GM15510 (cell line): ENCODE results near the gene SERINC3.
A peak's percentile ranks its signal among the peaks of the same experiment; 100 is the strongest.

Experiments used
- POLR2A ChIP-seq: IDR thresholded peaks from 3 replicates; pipeline ENCODE4 v1.6.1; 2011; ENCODE audit warnings: borderline replicate concordance; ENCODE audit not compliant: insufficient read length; ENCODE audit errors: extremely low read depth

SERINC3 gene

DNA sequence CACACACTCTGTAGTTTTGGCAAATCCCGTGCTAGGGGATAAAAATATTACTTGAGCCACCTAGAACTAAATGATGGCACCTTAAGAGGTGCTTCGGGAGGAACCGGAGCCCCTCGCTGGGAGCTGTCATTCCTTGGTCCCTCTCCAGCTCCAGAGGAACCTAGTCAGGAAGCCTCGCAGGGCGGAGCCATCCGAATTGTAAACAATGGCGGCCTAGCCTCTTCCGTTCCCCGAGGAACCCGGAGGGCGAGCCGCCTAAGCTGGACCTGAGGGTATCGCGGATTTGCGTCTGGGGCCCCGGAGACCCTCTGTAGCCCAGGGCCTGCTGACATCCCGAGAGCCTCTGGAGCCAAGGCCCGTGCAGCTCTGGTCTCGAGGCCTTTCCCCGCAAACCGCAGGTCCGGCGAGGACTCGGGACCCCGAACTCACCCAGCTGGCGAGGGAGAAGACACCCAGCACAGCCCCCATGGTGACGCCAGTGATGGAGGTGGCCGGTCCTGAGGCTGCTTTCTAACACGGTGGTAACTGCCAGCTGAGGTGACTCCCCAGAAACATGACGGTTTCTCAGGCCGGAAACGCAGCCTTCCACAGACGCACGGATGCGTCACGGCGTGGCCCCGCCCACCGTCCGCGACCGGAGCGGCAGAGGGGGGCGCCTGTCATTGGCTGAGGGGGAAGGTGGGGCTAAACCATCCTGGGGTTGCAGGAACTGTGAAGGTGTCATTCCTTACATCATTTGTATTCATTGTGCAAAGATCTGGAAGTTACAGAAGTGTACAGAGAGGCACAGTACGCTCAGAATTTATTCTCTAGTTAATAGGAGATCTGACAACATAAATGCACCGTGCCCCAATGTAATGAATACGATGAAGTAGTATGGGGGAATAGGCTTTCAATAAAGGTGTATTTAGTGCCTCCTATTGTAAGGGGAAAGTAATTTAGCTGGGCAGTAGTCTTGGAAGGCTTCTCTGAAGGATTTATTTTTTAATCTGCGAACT lies at the start of gene SERINC3:
SERINC3 (minus strand) TSS at position 587 of the 998 bp plus-strand sequence; CDS start at position 468, 119 bp downstream.
- TF ChIP-seq POLR2A, result peak; percentile 85

DNA sequence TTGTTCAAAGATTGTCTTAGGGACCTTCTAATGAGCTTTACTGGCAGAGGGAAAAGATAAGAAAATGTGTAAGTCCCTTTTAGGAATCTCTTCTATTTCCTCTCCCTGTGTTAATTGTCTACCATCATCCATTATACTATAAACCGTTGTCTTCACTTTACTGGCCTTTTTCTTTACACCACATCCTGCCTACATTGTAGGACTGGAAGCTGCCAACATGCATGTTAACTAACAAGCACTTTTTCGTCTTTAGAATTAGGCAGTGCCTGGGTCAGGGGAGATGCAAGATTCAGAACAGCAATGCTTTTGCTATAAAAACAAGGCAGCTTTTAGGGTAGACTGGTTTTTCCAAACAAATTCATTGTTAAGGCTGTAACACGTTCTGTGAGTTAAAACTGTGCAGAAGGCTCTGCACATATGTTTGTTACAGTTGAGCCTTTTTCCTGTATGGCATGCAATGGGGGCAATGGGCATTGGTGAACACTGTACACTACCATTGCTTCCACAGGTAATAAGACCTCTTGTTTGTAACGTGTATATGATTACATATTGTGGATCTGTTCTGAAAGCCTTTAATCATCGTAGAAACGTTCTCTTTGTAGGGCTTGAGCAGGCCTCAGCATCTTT lies 49.6 kb upstream of the SERINC3 start:
- TF ChIP-seq POLR2A, result no peak

DNA sequence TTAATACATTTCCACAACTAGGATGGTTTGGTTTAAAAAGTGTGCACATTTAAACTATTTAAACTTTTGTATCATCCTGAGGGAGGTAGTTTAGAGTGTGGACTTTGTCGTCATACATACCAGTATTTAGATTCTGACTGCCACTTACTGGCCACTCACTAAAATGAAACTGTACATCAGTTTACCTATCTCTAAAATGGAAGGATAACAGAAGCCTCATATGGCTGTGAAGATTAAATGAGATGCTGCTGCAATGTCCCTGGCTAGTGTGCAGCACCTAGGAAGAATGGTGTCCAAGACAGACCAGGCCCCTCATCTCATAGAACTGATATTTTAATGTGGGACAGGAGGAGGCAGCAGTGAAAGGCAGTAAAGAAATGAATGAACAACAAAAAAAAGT lies 48.5 kb upstream of the SERINC3 start:
- TF ChIP-seq POLR2A, result no peak

- TF ChIP-seq POLR2A, result no peak
These were observed 44.9 kb upstream of the SERINC3 start for GRCh38 chr20:44566811-44567210.

GRCh38 chr20:44566018-44566417 lies 44.1 kb upstream of the SERINC3 start:
- no peak for TF ChIP-seq POLR2A

DNA sequence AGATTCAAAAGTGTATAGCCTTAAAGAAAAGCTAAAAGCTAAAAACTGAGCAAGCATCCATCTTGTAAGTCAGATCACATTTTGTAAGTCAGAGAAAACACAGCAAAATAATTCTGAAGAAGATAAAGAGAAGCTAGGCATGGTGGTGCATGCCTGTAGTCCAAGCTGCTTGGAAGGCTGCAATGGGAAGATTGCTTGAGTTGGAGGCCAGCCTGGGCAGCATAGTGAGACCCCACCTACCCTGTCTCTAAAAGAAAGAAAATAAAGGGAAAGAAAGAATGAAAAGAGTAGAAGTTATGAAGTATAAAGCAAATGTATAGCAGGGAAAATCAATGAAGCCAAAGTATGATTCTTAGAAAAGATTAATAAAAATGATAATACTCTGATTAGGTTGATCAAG lies 40.0 kb upstream of the SERINC3 start:
- no peak for TF ChIP-seq POLR2A

DNA sequence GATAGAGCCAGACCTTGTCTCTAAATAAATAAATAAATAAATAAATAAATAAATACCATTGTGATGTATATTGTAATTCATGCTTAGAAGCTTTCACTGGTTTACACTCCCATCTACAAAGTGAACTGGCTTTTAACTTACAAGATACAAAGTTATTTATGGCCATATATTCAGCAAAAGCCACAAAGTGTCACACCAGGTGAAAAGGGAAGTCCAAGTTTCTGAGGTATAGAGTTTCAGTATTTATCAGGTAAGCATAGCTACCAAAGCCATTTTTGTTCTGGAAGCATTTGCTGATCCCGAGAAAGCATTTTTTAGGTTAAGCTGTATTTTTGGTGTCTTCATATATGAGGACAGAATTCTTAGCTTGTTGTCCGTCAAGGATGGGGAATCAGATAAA lies 38.4 kb upstream of the SERINC3 start:
- TF ChIP-seq POLR2A, result no peak

DNA sequence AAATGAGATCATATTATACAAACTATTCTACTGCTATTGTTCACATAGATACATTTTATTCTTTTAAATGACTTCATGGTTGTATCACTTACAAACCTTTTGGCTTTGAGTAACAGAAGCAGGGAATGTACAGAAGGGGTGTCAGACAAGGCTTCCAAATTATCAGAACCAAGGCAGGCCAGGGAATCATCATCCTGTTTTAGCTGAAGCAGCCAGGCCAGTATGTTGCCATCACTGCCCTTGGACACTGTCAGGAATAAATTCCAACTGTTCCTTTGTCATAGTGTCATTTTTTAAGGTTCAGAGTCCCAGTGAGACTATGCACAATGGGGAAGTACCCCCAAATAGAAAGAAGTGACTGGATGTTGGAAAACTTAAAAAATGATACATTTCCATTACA lies 37.4 kb upstream of the SERINC3 start:
- TF ChIP-seq POLR2A, result no peak

DNA sequence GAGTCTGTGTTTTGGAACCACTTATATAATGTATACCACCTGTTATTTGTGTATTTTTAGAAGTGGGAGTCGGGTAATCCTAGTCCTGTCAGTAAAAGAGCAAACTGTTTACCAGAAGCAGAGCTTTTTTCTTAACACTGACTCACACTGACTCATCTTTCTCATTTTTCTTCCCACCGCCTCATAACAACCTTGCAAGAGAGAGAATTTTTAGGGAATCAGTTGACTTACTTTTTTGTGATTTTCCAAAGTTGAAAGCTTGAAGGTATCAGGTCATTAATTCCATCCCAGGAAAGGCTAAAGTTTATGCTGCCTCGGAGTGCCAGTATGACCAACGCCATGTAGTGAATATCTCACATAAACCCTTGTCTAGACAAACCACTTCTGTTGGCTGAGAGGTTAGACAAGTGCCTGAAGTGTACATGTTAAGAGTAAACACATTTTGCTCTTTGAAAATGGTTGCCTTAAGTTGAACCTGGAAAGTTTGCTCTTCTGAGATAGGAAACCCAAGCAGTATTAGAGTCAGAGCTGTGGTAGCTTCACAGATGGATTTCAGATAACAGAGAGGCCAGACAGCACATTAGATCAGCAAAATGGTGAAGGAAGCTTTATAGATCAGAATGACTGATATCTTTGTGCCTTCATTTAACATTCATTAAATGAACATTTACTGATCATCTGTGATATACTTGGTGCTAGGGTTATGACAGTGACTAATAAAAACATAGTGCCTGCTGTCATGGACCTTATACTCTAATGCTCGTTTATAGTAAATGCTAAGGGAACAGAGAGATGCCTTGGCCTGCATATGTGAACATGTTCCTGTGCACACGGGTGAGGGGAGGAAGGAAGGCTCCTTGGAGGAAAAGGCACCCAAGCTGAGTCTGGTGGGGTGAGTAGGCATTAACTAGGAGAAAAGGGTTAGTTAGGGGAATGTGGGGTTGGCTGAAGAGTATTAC lies 31.4 kb upstream of the SERINC3 start:
- TF ChIP-seq POLR2A, result no peak

DNA sequence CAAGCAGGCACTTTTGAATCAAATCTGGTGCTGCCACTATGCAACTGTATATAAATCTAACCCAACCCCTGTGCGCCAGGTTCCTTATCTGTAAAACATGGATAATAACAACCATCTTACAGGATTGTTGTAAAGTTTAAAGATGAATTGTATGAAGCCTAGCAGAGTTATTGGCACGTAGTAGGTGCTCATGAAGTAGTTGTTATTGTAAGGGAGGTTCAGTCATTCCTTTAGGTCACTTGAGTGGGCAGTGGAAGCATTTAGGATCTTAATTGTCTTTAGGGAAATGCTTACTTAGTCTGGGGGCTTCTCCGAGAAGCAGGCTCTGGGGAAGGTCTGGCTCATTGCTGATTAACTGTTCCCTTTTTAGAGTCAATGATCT lies 30.7 kb upstream of the SERINC3 start:
- no peak for TF ChIP-seq POLR2A

GRCh38 chr20:44552050-44552449 lies 30.2 kb upstream of the SERINC3 start:
- no peak for TF ChIP-seq POLR2A

- TF ChIP-seq POLR2A, result no peak
These were observed 27.3 kb upstream of the SERINC3 start for GRCh38 chr20:44549123-44549522.

- no peak for TF ChIP-seq POLR2A
These were observed 25.5 kb upstream of the SERINC3 start for GRCh38 chr20:44547419-44547818.

- TF ChIP-seq POLR2A, result no peak
These were observed 22.4 kb upstream of the SERINC3 start for GRCh38 chr20:44544263-44544662.

DNA sequence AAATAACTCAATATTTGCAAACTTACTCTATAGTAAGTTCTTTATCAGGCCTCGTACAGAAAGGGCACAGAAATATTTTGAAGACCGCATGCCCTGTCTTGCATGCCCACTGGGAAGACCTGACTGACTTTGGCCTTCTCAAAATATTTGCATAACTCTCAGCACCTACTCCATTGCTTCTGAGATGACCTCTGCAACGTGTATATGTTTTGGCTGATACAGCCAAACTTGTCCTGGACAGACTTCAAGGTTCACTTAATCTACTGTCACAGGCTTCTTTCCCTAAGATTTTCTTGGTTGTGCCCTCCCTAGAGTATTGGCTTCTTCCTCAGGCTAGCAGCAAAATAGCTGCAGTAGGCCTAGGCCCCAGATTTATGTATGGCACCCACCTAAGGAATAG lies 21.5 kb upstream of the SERINC3 start:
- no peak for TF ChIP-seq POLR2A

DNA sequence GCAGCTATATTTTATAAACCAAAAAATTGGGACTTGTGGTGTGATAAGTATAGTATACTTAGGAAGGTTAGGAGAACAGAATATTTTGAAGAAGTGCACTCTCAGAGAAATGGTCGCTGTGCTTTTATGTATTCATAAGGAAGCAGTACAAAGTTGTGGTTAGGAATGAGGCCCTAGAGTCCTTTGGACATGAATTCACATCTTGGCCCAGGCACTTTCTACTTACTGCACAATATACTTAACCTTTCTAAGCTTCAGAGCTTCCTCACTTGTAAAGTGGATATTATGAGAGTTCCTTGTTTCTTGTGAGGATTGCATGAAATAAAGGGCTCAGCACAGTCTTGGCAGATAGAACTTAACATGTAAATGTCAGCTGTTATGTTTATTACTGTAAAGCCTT lies 21.0 kb upstream of the SERINC3 start:
- TF ChIP-seq POLR2A, result no peak

GRCh38 chr20:44541992-44542391 lies 20.1 kb upstream of the SERINC3 start:
- TF ChIP-seq POLR2A, result no peak
